PFSK-1 (cell line): ENCODE measurements around the gene SUV39H2.

Experiments
- FOXP2 ChIP-seq: optimal IDR thresholded peaks from 2 replicates; pipeline ENCODE3; 2011; ENCODE audit warnings: borderline replicate concordance, control low read depth, inconsistent platforms; ENCODE audit not compliant: insufficient read depth; ENCODE audit errors: extremely low read length, extremely low read depth
- POLR2AphosphoS5 ChIP-seq: IDR thresholded peaks from 2 replicates; pipeline ENCODE4 v1.6.1; 2012; ENCODE audit warnings: low read depth, mild to moderate bottlenecking, control low read depth, low read length, moderate library complexity
- REST ChIP-seq, 2 experiments: IDR thresholded peaks; 2 replicates each; pipeline versions ENCODE4 v1.6.1 to v1.8.0; 2011 to 2012; ENCODE audit warnings: low read depth in 2 of 2, low read length in 2 of 2, control low read depth in 1 of 2, inconsistent platforms in 1 of 2, mild to moderate bottlenecking in 1 of 2, moderate library complexity in 1 of 2; ENCODE audit not compliant: insufficient read depth in 1 of 2
- SIN3A ChIP-seq: IDR thresholded peaks from 2 replicates; pipeline ENCODE4 v1.6.1; 2012; ENCODE audit warnings: mild to moderate bottlenecking, low read length, moderate library complexity, borderline replicate concordance; ENCODE audit not compliant: insufficient read depth
- TAF1 ChIP-seq: IDR thresholded peaks from 2 replicates; pipeline ENCODE4 v1.6.1; 2012; ENCODE audit warnings: low read length, control low read depth, borderline replicate concordance; ENCODE audit not compliant: insufficient read depth

- no peak for TF ChIP-seq POLR2AphosphoS5
- no peak for TF ChIP-seq REST (IDR thresholded peaks at IDR 0.05; ENCODE audit: insufficient read depth in 1 of 2, low read depth in 2 of 2, low read length in 2 of 2)
- no peak for TF ChIP-seq TAF1
- no peak for TF ChIP-seq FOXP2
- TF ChIP-seq SIN3A = no peak
Measured at GRCh38 chr10:14833106-14833505, 45.6 kb upstream of the SUV39H2 start.
